Liver (tissue), 9 donors: Measurements from ENCODE around the gene ZNF580. TPM values are rescaled to one million over a fixed set of nuclear protein-coding genes. Genes with fewer than 3 reads are reported as not detected.

ENCODE experiments used
- DNase-seq: peaks from one replicate; pipeline ENCODE4 v3.0.0-alpha.2; 2017; ENCODE audit warnings: low spot score
- H3K27ac ChIP-seq, 2 donors: one replicate each; pipeline ENCODE4 v1.7.0; 2013; ENCODE audit warnings: inconsistent platforms in 2 of 2, low read length in 2 of 2, control low read depth in 1 of 2, low read depth in 1 of 2, mild to moderate bottlenecking in 1 of 2
- H3K27me3 ChIP-seq, 4 donors: one replicate each; pipeline versions ENCODE4 v1.6.1 to v1.7.0; 2013; ENCODE audit warnings: low read length in 3 of 4, inconsistent platforms in 1 of 4, mild to moderate bottlenecking in 1 of 4, moderate library complexity in 1 of 4; ENCODE audit not compliant: control insufficient read depth in 4 of 4, insufficient read depth in 4 of 4
- H3K36me3 ChIP-seq, 4 donors: one replicate each; pipeline versions ENCODE4 v1.6.1 to v1.7.0; 2013; ENCODE audit warnings: low read length in 3 of 4, mild to moderate bottlenecking in 3 of 4, low read depth in 1 of 4, moderate library complexity in 1 of 4; ENCODE audit not compliant: control insufficient read depth in 4 of 4, insufficient read depth in 3 of 4
- H3K4me1 ChIP-seq, 4 donors: one replicate each; pipeline versions ENCODE4 v1.6.1 to v1.7.0; 2013; ENCODE audit warnings: low read length in 3 of 4, mild to moderate bottlenecking in 3 of 4, moderate library complexity in 1 of 4; ENCODE audit not compliant: control insufficient read depth in 4 of 4, insufficient read depth in 4 of 4
- H3K4me3 ChIP-seq, 3 donors: one replicate each; pipeline versions ENCODE4 v1.6.1 to v1.7.0; 2013; ENCODE audit warnings: low read length in 3 of 3, control low read depth in 1 of 3, low read depth in 1 of 3, mild to moderate bottlenecking in 1 of 3
- H3K9ac ChIP-seq, 2 donors: one replicate each; pipeline ENCODE4 v1.7.0; 2013; ENCODE audit warnings: low read length in 2 of 2, mild to moderate bottlenecking in 2 of 2, moderate library complexity in 2 of 2, control low read depth in 1 of 2, low read depth in 1 of 2
- H3K9me3 ChIP-seq, 4 donors: one replicate each; pipeline versions ENCODE4 v1.6.1 to v1.7.0; 2013; ENCODE audit warnings: low read length in 3 of 4; ENCODE audit not compliant: control insufficient read depth in 4 of 4
- ATF3 ChIP-seq: IDR thresholded peaks from 2 replicates; pipeline ENCODE4 v1.6.1; 2016; ENCODE audit warnings: antibody characterized with exemption
- EGR1 ChIP-seq, 2 donors: IDR thresholded peaks; 2 replicates each; pipeline ENCODE4 v1.6.1; 2016 to 2018; ENCODE audit warnings: antibody characterized with exemption in 2 of 2, low read depth in 2 of 2
- FOXA1 ChIP-seq: IDR thresholded peaks from 2 replicates; pipeline ENCODE4 v1.6.1; 2016; ENCODE audit warnings: antibody characterized with exemption
- FOXA2 ChIP-seq: IDR thresholded peaks from 2 replicates; pipeline ENCODE4 v1.6.1; 2016; ENCODE audit warnings: antibody characterized with exemption
- GABPA ChIP-seq, 2 donors: IDR thresholded peaks in 1 of 2; conservative IDR thresholded peaks in 1 of 2; 2 replicates each; pipeline ENCODE4 v1.6.1; 2016; ENCODE audit warnings: antibody characterized with exemption in 2 of 2, mild to moderate bottlenecking in 1 of 2, moderate library complexity in 1 of 2
- HNF4A ChIP-seq, 2 donors: conservative IDR thresholded peaks; 2 replicates each; pipeline ENCODE4 v1.6.1; 2016; ENCODE audit warnings: antibody characterized with exemption in 2 of 2, mild to moderate bottlenecking in 2 of 2
- HNF4G ChIP-seq: IDR thresholded peaks from 2 replicates; pipeline ENCODE4 v1.6.1; 2016; ENCODE audit warnings: antibody characterized with exemption
- JUND ChIP-seq, 2 donors: IDR thresholded peaks; 2 replicates each; pipeline ENCODE4 v1.6.1; 2016; ENCODE audit warnings: antibody characterized with exemption in 2 of 2
- MAX ChIP-seq: IDR thresholded peaks from 2 replicates; pipeline ENCODE4 v1.6.1; 2016; ENCODE audit warnings: antibody characterized with exemption
- NR2F2 ChIP-seq: IDR thresholded peaks from 2 replicates; pipeline ENCODE4 v1.6.1; 2016; ENCODE audit warnings: antibody characterized with exemption
- RAD21 ChIP-seq, 2 donors: IDR thresholded peaks; 2 replicates each; pipeline ENCODE4 v1.6.1; 2016; ENCODE audit warnings: antibody characterized with exemption in 2 of 2, mild to moderate bottlenecking in 2 of 2
- REST ChIP-seq: IDR thresholded peaks from 2 replicates; pipeline ENCODE4 v1.6.1; 2016; ENCODE audit warnings: antibody characterized with exemption, mild to moderate bottlenecking
- RXRA ChIP-seq, 2 donors: IDR thresholded peaks; 2 replicates each; pipeline ENCODE4 v1.6.1; 2017 to 2018; ENCODE audit warnings: antibody characterized with exemption in 2 of 2, mild to moderate bottlenecking in 1 of 2
- SP1 ChIP-seq: IDR thresholded peaks from 2 replicates; pipeline ENCODE4 v1.6.1; 2018; ENCODE audit warnings: antibody characterized with exemption, mild to moderate bottlenecking
- TAF1 ChIP-seq: conservative IDR thresholded peaks from 2 replicates; pipeline ENCODE4 v1.6.1; 2016; ENCODE audit warnings: antibody characterized with exemption, mild to moderate bottlenecking
- YY1 ChIP-seq: IDR thresholded peaks from 2 replicates; pipeline ENCODE4 v1.6.1; 2016; ENCODE audit warnings: antibody characterized with exemption, mild to moderate bottlenecking
- WGBS: extraction: QIAGEN DNeasy Blood & Tissue Kit; methylation state at CpG from one replicate; pipeline ENCODE4 v1.1.7; 2013; 5-methylcytosine and 5-hydroxymethylcytosine counted together
- polyA plus RNA-seq, 2 donors: library from polyadenylated mRNA; stranded (reverse) in 1 of 2; unstranded in 1 of 2; fragments of 200-250 nt in 1 of 2; fragments of >200 nt in 1 of 2; fragmentation: Nextera tagmentation in 1 of 2; extraction: Ambion mirVana in 1 of 2; gene quantifications; one replicate each; pipeline versions ENCODE4 v1.2.1 to v1.2.3, GENCODE V29; 2013 to 2015
- total RNA-seq, 2 donors: library from RNA; depleted of rRNA; stranded (reverse); fragments of >200 nt; gene quantifications; one replicate each; pipeline ENCODE4 v1.2.3, GENCODE V29; 2014
- TF ChIP-seq, protein P1 (sequence below): fragments of 150-350 bp; IDR thresholded peaks from 2 replicates; pipeline ENCODE4 v1.5.1; 2017; ENCODE audit warnings: improper control_type of control experiment, low read depth, low read length; ENCODE audit not compliant: missing input control
- TF ChIP-seq, protein P2 (sequence below): IDR thresholded peaks from 2 replicates; pipeline ENCODE4 v1.6.1; 2016; ENCODE audit warnings: antibody characterized with exemption
- donor health status: healthy.
- donor health status: healthy.
- donor health status: healthy.
- donor health status: healthy.
- donor health status: healthy.

Gene ZNF580
- total and polyA plus RNA-seq, 4 donors, result 2.6 to 5.2 (median 5.1) TPM

- WGBS, result 7% methylated on average over 26 of the region's 26 CpGs
Observed at GRCh38 chr19:55598719-55599467, 41.9 kb upstream of the ZNF580 start.

More at GRCh38 chr19:55598719-55599467, 41.9 kb upstream of the ZNF580 start:
- H3K36me3 ChIP-seq, result peaks cover 0 to 20% (median 8%) of the 10 kb centered on the region in 4 donors
- H3K9me3 ChIP-seq, result no peaks in the 10 kb centered on the region
- H3K27ac ChIP-seq, result peak overlapping the region; percentile 92 to 96
- TF ChIP-seq RAD21 (IDR thresholded peaks at IDR 0.05) (peak in 1 of 2 donors; percentile 4), NR2F2 (no peak), ATF3 (no peak), HNF4G (no peak), JUND (IDR thresholded peaks at IDR 0.05) (peak in 1 of 2 donors; percentile 20), SP1 (peak; percentile 54), YY1 (no peak), HNF4A (conservative IDR thresholded peaks at IDR 0.05) (no peak), MAX (no peak), GABPA (IDR thresholded peaks at IDR 0.05 in 1 of 2, conservative IDR thresholded peaks at IDR 0.05 in 1 of 2) (no peak), REST (peak; percentile 20), RXRA (IDR thresholded peaks at IDR 0.05) (no peak), EGR1 (IDR thresholded peaks at IDR 0.05; ENCODE audit: low read depth in 2 of 2) (peak in 1 of 2 donors; percentile 3), FOXA1 (no peak), TAF1 (no peak), FOXA2 (no peak)
- TF ChIP-seq, protein P1, sequence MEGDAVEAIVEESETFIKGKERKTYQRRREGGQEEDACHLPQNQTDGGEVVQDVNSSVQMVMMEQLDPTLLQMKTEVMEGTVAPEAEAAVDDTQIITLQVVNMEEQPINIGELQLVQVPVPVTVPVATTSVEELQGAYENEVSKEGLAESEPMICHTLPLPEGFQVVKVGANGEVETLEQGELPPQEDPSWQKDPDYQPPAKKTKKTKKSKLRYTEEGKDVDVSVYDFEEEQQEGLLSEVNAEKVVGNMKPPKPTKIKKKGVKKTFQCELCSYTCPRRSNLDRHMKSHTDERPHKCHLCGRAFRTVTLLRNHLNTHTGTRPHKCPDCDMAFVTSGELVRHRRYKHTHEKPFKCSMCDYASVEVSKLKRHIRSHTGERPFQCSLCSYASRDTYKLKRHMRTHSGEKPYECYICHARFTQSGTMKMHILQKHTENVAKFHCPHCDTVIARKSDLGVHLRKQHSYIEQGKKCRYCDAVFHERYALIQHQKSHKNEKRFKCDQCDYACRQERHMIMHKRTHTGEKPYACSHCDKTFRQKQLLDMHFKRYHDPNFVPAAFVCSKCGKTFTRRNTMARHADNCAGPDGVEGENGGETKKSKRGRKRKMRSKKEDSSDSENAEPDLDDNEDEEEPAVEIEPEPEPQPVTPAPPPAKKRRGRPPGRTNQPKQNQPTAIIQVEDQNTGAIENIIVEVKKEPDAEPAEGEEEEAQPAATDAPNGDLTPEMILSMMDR, result no peak
- TF ChIP-seq, protein P2, sequence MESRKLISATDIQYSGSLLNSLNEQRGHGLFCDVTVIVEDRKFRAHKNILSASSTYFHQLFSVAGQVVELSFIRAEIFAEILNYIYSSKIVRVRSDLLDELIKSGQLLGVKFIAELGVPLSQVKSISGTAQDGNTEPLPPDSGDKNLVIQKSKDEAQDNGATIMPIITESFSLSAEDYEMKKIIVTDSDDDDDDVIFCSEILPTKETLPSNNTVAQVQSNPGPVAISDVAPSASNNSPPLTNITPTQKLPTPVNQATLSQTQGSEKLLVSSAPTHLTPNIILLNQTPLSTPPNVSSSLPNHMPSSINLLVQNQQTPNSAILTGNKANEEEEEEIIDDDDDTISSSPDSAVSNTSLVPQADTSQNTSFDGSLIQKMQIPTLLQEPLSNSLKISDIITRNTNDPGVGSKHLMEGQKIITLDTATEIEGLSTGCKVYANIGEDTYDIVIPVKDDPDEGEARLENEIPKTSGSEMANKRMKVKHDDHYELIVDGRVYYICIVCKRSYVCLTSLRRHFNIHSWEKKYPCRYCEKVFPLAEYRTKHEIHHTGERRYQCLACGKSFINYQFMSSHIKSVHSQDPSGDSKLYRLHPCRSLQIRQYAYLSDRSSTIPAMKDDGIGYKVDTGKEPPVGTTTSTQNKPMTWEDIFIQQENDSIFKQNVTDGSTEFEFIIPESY, result no peak
- H3K4me1 ChIP-seq, result peaks cover 1 to 12% (median 11%) of the 10 kb centered on the region in 4 donors
- peak; percentile 96 for DNase-seq
- H3K4me3 ChIP-seq, result peak overlapping the region; percentile 78 to 91 (median 85)
- H3K9ac ChIP-seq, result no peak overlapping the region
- no peaks in the 10 kb centered on the region for H3K27me3 ChIP-seq
